GM23338 (cell line): ENCODE measurements around the gene GET4. TPM values are rescaled to one million over a fixed set of nuclear protein-coding genes. Genes with fewer than 3 reads are reported as not detected.

Source experiments
- ATAC-seq: fragments of 200-7000 bp; cut with Tn5 transposase; 3 replicates; pipeline ENCODE4 v1.9.1; 2020
- DNase-seq: peaks from one replicate; pipeline ENCODE4 v3.0.0-alpha.2; 2015; ENCODE audit warnings: low spot score
- H2AFZ ChIP-seq: fragments of 200-600 bp; sonication (generic); 2 replicates; pipeline ENCODE4 v1.8.0; 2016; ENCODE audit warnings: antibody characterized with exemption, mild to moderate bottlenecking, moderate library complexity
- H3F3A ChIP-seq: fragments of 200-600 bp; sonication (generic); replicated peaks from 2 replicates; pipeline ENCODE4 v1.8.0; 2017; ENCODE audit warnings: antibody characterized with exemption, mixed run types, low read depth
- H3K27ac ChIP-seq: fragments of 200-600 bp; sonication (generic); 2 replicates; pipeline ENCODE4 v1.6.1; 2016; ENCODE audit warnings: low read depth
- H3K27me3 ChIP-seq: fragments of 200-600 bp; sonication (generic); 2 replicates; pipeline ENCODE4 v1.8.0; 2016; ENCODE audit warnings: mild to moderate bottlenecking, mixed run types, moderate library complexity; ENCODE audit not compliant: insufficient read depth
- H3K36me3 ChIP-seq: fragments of 200-600 bp; sonication (generic); 2 replicates; pipeline ENCODE4 v1.8.0; 2016; ENCODE audit warnings: mild to moderate bottlenecking; ENCODE audit not compliant: insufficient read depth
- H3K4me1 ChIP-seq: fragments of 200-600 bp; sonication (generic); 2 replicates; pipeline ENCODE4 v1.8.0; 2016; ENCODE audit warnings: mild to moderate bottlenecking, moderate library complexity; ENCODE audit not compliant: insufficient read depth
- H3K4me2 ChIP-seq: fragments of 200-600 bp; sonication (generic); 2 replicates; pipeline ENCODE4 v1.7.1; 2017; ENCODE audit warnings: mixed run types
- H3K4me3 ChIP-seq: fragments of 200-600 bp; sonication (generic); 2 replicates; pipeline ENCODE4 v1.6.1; 2016; ENCODE audit warnings: mixed run types
- H3K79me2 ChIP-seq: fragments of 200-600 bp; sonication (generic); replicated peaks from 2 replicates; pipeline ENCODE4 v1.8.0; 2017; ENCODE audit warnings: mild to moderate bottlenecking; ENCODE audit not compliant: insufficient read depth
- H3K9me2 ChIP-seq: fragments of 200-600 bp; sonication (generic); 2 replicates; pipeline ENCODE4 v1.8.0; 2017; ENCODE audit not compliant: insufficient read depth
- H4K20me1 ChIP-seq: fragments of 200-600 bp; sonication (generic); replicated peaks from 2 replicates; pipeline ENCODE4 v1.8.0; 2017; ENCODE audit warnings: mild to moderate bottlenecking; ENCODE audit not compliant: insufficient read depth
- H3K27ac Mint-ChIP-seq: 2 replicates; pipeline ENCODE4 v1.8.0; 2020; ENCODE audit warnings: inconsistent platforms, mild to moderate bottlenecking, moderate library complexity, mixed read lengths
- H3K27me3 Mint-ChIP-seq: 3 replicates; pipeline ENCODE4 v1.8.0; 2022; ENCODE audit warnings: low read depth, mild to moderate bottlenecking, moderate library complexity, mixed read lengths, inconsistent platforms; ENCODE audit not compliant: insufficient read depth, poor library complexity
- H3K36me3 Mint-ChIP-seq: 3 replicates; pipeline ENCODE4 v1.8.0; 2021; ENCODE audit warnings: low read depth, mild to moderate bottlenecking, inconsistent platforms, moderate library complexity, mixed read lengths
- H3K4me1 Mint-ChIP-seq: 3 replicates; pipeline ENCODE4 v1.8.0; 2020; ENCODE audit warnings: mild to moderate bottlenecking, inconsistent platforms, mixed read lengths
- H3K4me3 Mint-ChIP-seq: 3 replicates; pipeline ENCODE4 v1.8.0; 2021; ENCODE audit warnings: moderate library complexity, mild to moderate bottlenecking, inconsistent platforms, mixed read lengths
- H3K9me3 Mint-ChIP-seq: 3 replicates; pipeline ENCODE4 v1.8.0; 2020; ENCODE audit warnings: moderate library complexity, mild to moderate bottlenecking, inconsistent platforms, mixed read lengths
- CREB1 ChIP-seq: fragments of 250-450 bp; sonication (Bioruptor Pico); IDR thresholded peaks from 2 replicates; pipeline ENCODE4 v1.5.0; 2020; ENCODE audit warnings: low read depth, mild to moderate bottlenecking, moderate library complexity
- CTCF ChIP-seq, 2 experiments: fragments of 200-600 bp in 1 of 2; sonication (generic) in 1 of 2; conservative IDR thresholded peaks; 2 replicates each; pipeline versions ENCODE4 v1.5.1 to v1.6.1; 2016 to 2017; ENCODE audit warnings: antibody characterized with exemption in 2 of 2, low read depth in 2 of 2, mild to moderate bottlenecking in 2 of 2, moderate library complexity in 1 of 2
- ETS1 ChIP-seq: IDR thresholded peaks from 2 replicates; pipeline ENCODE4 v1.6.1; 2016; ENCODE audit warnings: antibody characterized with exemption
- EZH2phosphoT487 ChIP-seq: fragments of 200-600 bp; sonication (generic); IDR thresholded peaks from one replicate; pipeline ENCODE4 v1.8.1; 2018; ENCODE audit warnings: antibody characterized with exemption; ENCODE audit not compliant: unreplicated experiment
- POLR2AphosphoS5 ChIP-seq: IDR thresholded peaks from 2 replicates; pipeline ENCODE4 v1.6.1; 2016; ENCODE audit warnings: antibody characterized with exemption, low read depth
- ZNF114 ChIP-seq: fragments of 250-450 bp; sonication (Bioruptor Pico); IDR thresholded peaks from 2 replicates; pipeline ENCODE4 v1.5.0; 2020; ENCODE audit warnings: mild to moderate bottlenecking, moderate library complexity
- ZNF331 ChIP-seq: fragments of 250-450 bp; sonication (Bioruptor Pico); IDR thresholded peaks from 2 replicates; pipeline ENCODE4 v1.5.0; 2020; ENCODE audit warnings: low read depth, mild to moderate bottlenecking, moderate library complexity
- long read RNA-seq: library from polyadenylated mRNA; unstranded; transcript quantifications from one replicate; pipeline ENCODE4 v2.0.0, GENCODE V29; 2020; ENCODE audit not compliant: unreplicated experiment
- polyA plus RNA-seq: library from polyadenylated mRNA; unstranded; fragments of >200 nt; fragmentation: Nextera tagmentation; extraction: Ambion mirVana; gene quantifications from 2 replicates; pipeline ENCODE4 v1.2.1, GENCODE V29; 2016
- total RNA-seq: library from RNA; depleted of rRNA; stranded (reverse); fragments of >200 nt; shearing (Covaris generic); gene quantifications from 2 replicates; pipeline ENCODE4 v1.2.3, GENCODE V29; 2014; rRNA removed

The GET4 gene
- total RNA-seq = 55.0 and 79.1 TPM in 2 replicates
- polyA plus RNA-seq = 48.0 and 54.5 TPM in 2 replicates
- long read RNA-seq, full-length matches to known transcripts = 95 of 102 reads
- long read RNA-seq, partial matches to known transcripts = 3 of 102 reads
- long read RNA-seq, other reads (novel, unspliced or antisense) = 4 of 102 reads

- DNase-seq (peak; percentile 92), ATAC-seq (peak; percentile 78)
- H3K27me3 Mint-ChIP-seq = peaks cover 9% of the 10 kb centered on the region
- H2AFZ ChIP-seq = no peak within 1 kb of the TSS
- H4K20me1 ChIP-seq = peaks cover 25% of the 10 kb centered on the region
- H3K36me3 ChIP-seq = no peaks in the 10 kb centered on the region; the same call in none of the 2 replicates
- peak within 1 kb of the TSS; percentile 79 for H3K4me3 ChIP-seq
- peaks cover 43% of the 10 kb centered on the region for H3K79me2 ChIP-seq
- peak within 1 kb of the TSS; percentile 88 for H3K4me3 Mint-ChIP-seq
- H3K27me3 ChIP-seq = no peaks in the 10 kb centered on the region
- peak within 1 kb of the TSS; percentile 86 for H3K27ac ChIP-seq
- TF ChIP-seq CREB1 (CRISPR knock-in tag) = peak; percentile 73
- peak; percentile 10 for TF ChIP-seq ETS1
- peak in 1 of 2 experiments; percentile 22; a peak in 1 of 4 replicates for TF ChIP-seq CTCF (conservative IDR thresholded peaks at IDR 0.05; ENCODE audit: low read depth in 2 of 2)
- no peak for TF ChIP-seq EZH2phosphoT487
- TF ChIP-seq ZNF114 (CRISPR knock-in tag) = no peak
- peak; percentile 78 for TF ChIP-seq POLR2AphosphoS5
- peaks cover 30% of the 10 kb centered on the region for H3F3A ChIP-seq
- peak within 1 kb of the TSS; percentile 81 for H3K4me2 ChIP-seq
- peaks cover 7% of the 10 kb centered on the region; the same call in 2 of the 3 replicates for H3K9me3 Mint-ChIP-seq
- no peaks in the 10 kb centered on the region for H3K9me2 ChIP-seq
- H3K4me1 ChIP-seq = peaks cover 10% of the 10 kb centered on the region; the same call in 1 of the 2 replicates
- peaks cover 49% of the 10 kb centered on the region for H3K36me3 Mint-ChIP-seq
- peaks cover 13% of the 10 kb centered on the region for H3K4me1 Mint-ChIP-seq
- peak within 1 kb of the TSS; percentile 92 for H3K27ac Mint-ChIP-seq
Measured at GRCh38 chr7:876077-876971, at the start of gene GET4. TSS of gene GET4 (plus strand) at chr7:876554. CDS start at chr7:876646, 92 bp downstream.

GRCh38 chr7:828793-829561 lies 47.4 kb upstream of the GET4 start:
- ATAC-seq = peak; percentile 45
- Histone ChIP-seq H3K4me1 (peaks cover 34% of the 10 kb centered on the region), H3K79me2 (peaks cover 99% of the 10 kb centered on the region), H3K4me3 (no peak overlapping the region), H4K20me1 (peaks cover 64% of the 10 kb centered on the region), H3K9me2 (no peaks in the 10 kb centered on the region), H3K36me3 (no peaks in the 10 kb centered on the region; the same call in 1 of the 2 replicates), H3F3A (no peaks in the 10 kb centered on the region), H2AFZ (no peak overlapping the region), H3K27me3 (no peaks in the 10 kb centered on the region), H3K27ac (no peak overlapping the region), H3K4me2 (no peak overlapping the region)
- peak overlapping the region; percentile 27; the same call in 1 of the 2 replicates for H3K27ac Mint-ChIP-seq
- peaks cover 11% of the 10 kb centered on the region for H3K27me3 Mint-ChIP-seq
- peaks cover 60% of the 10 kb centered on the region for H3K4me1 Mint-ChIP-seq
- no peaks in the 10 kb centered on the region for H3K9me3 Mint-ChIP-seq
- no peak for DNase-seq
- H3K4me3 Mint-ChIP-seq = no peak overlapping the region
- peaks cover 27% of the 10 kb centered on the region for H3K36me3 Mint-ChIP-seq
- TF ChIP-seq ZNF331 (CRISPR knock-in tag) (no peak), ETS1 (no peak), CREB1 (CRISPR knock-in tag) (no peak)
